CD14-positive monocyte (primary cell): Measurements from ENCODE around the gene NEDD8. TPM values are rescaled to one million over a fixed set of nuclear protein-coding genes. Genes with fewer than 3 reads are reported as not detected.
A peak's percentile ranks its signal among the peaks of the same experiment; 100 is the strongest.

Source experiments
- DNase-seq, 3 donors: peaks; one replicate each; pipeline ENCODE4 v3.0.0-alpha.2; 2011 to 2022
- H2AFZ ChIP-seq: 2 replicates; pipeline ENCODE4 v1.6.0; 2012; ENCODE audit warnings: mild to moderate bottlenecking, low read depth, low read length, inconsistent platforms; ENCODE audit not compliant: insufficient read depth, poor library complexity, severe bottlenecking
- H3K27ac ChIP-seq, 2 donors: 1 replicate in 1 of 2; 2 replicates in 1 of 2; pipeline ENCODE4 v1.5.1; 2012 to 2013; ENCODE audit warnings: low read length in 2 of 2, control low read depth in 1 of 2, inconsistent platforms in 1 of 2, low read depth in 1 of 2, mild to moderate bottlenecking in 1 of 2
- H3K27me3 ChIP-seq, 2 donors: one replicate each; pipeline versions ENCODE4 v1.6.0 to v1.6.1; 2011 to 2013; ENCODE audit warnings: low read length in 2 of 2; ENCODE audit not compliant: control insufficient read depth in 2 of 2, insufficient read depth in 2 of 2
- H3K36me3 ChIP-seq, 2 donors: replicated peaks in 1 of 2; 1 replicate in 1 of 2; 2 replicates in 1 of 2; pipeline versions ENCODE4 v1.5.1 to v1.6.1; 2012 to 2013; ENCODE audit warnings: low read length in 2 of 2, control low read depth in 1 of 2, inconsistent platforms in 1 of 2, mild to moderate bottlenecking in 1 of 2; ENCODE audit not compliant: insufficient read depth in 2 of 2, control insufficient read depth in 1 of 2
- H3K4me1 ChIP-seq, 2 donors: 1 replicate in 1 of 2; 2 replicates in 1 of 2; pipeline versions ENCODE4 v1.5.1 to v1.6.1; 2012 to 2013; ENCODE audit warnings: low read length in 2 of 2, control low read depth in 1 of 2, inconsistent platforms in 1 of 2, mild to moderate bottlenecking in 1 of 2, moderate library complexity in 1 of 2; ENCODE audit not compliant: insufficient read depth in 2 of 2, control insufficient read depth in 1 of 2
- H3K4me2 ChIP-seq: replicated peaks from 2 replicates; pipeline ENCODE3; 2012; ENCODE audit warnings: low read length, moderate library complexity, mild to moderate bottlenecking; ENCODE audit not compliant: poor library complexity, severe bottlenecking; ENCODE audit errors: extremely low read depth
- H3K4me3 ChIP-seq, 3 experiments: fragments of 200-600 bp in 1 of 3; sonication (generic) in 1 of 3; replicated peaks in 1 of 3; 1 replicate in 2 of 3; 2 replicates in 1 of 3; pipeline ENCODE4 v1.5.1; 2011 to 2013; ENCODE audit warnings: low read length in 3 of 3, mild to moderate bottlenecking in 3 of 3, control low read depth in 2 of 3, low read depth in 2 of 3, inconsistent platforms in 1 of 3, moderate library complexity in 1 of 3
- H3K79me2 ChIP-seq: 2 replicates; pipeline ENCODE4 v1.6.0; 2012; ENCODE audit warnings: mild to moderate bottlenecking, control low read depth, inconsistent platforms, low read length, moderate library complexity; ENCODE audit not compliant: insufficient read depth
- H3K9ac ChIP-seq: 2 replicates; pipeline ENCODE4 v1.6.0; 2017; ENCODE audit warnings: low read length, mild to moderate bottlenecking; ENCODE audit not compliant: insufficient read depth, poor library complexity, severe bottlenecking
- H3K9me3 ChIP-seq, 2 donors: replicated peaks in 1 of 2; 1 replicate in 1 of 2; 2 replicates in 1 of 2; pipeline versions ENCODE4 v1.5.1 to v1.6.1; 2012 to 2013; ENCODE audit warnings: low read length in 2 of 2, control low read depth in 1 of 2; ENCODE audit not compliant: control insufficient read depth in 1 of 2, insufficient read depth in 1 of 2
- H4K20me1 ChIP-seq: 2 replicates; pipeline ENCODE4 v1.6.0; 2012; ENCODE audit warnings: mild to moderate bottlenecking, low read length, control low read depth, moderate library complexity; ENCODE audit not compliant: insufficient read depth
- H3K27ac Mint-ChIP-seq, 7 donors: one replicate each; pipeline ENCODE4 v1.8.0; 2020; ENCODE audit warnings: mild to moderate bottlenecking in 7 of 7, mixed read lengths in 7 of 7, moderate library complexity in 6 of 7, inconsistent platforms in 2 of 7
- H3K27me3 Mint-ChIP-seq, 3 donors: one replicate each; pipeline ENCODE4 v1.8.0; 2021 to 2022; ENCODE audit warnings: low read depth in 3 of 3, mild to moderate bottlenecking in 3 of 3, mixed read lengths in 3 of 3, moderate library complexity in 3 of 3, inconsistent platforms in 1 of 3
- H3K36me3 Mint-ChIP-seq, 2 donors: one replicate each; pipeline ENCODE4 v1.8.0; 2020; ENCODE audit warnings: mixed read lengths in 2 of 2, inconsistent platforms in 1 of 2, mild to moderate bottlenecking in 1 of 2
- H3K4me1 Mint-ChIP-seq: one replicate; pipeline ENCODE4 v1.8.0; 2020; ENCODE audit warnings: mild to moderate bottlenecking, mixed read lengths
- H3K4me3 Mint-ChIP-seq, 2 donors: one replicate each; pipeline ENCODE4 v1.8.0; 2020; ENCODE audit warnings: mild to moderate bottlenecking in 2 of 2, mixed read lengths in 2 of 2, moderate library complexity in 1 of 2
- H3K9me3 Mint-ChIP-seq, 7 donors: one replicate each; pipeline ENCODE4 v1.8.0; 2020 to 2022; ENCODE audit warnings: mixed read lengths in 7 of 7, mild to moderate bottlenecking in 6 of 7, moderate library complexity in 6 of 7, inconsistent platforms in 2 of 7
- CTCF ChIP-seq: fragments of 200-600 bp; IDR thresholded peaks from one replicate; pipeline ENCODE4 v1.8.0; 2022; ENCODE audit warnings: antibody characterized with exemption, mild to moderate bottlenecking
- WGBS: methylation state at CpG from one replicate; pipeline ENCODE4 v1.1.5; 2013; ENCODE audit warnings: missing lambda C conversion rate; ENCODE audit not compliant: insufficient coverage; 5-methylcytosine and 5-hydroxymethylcytosine counted together
- intact Hi-C, 2 donors: fragments of 100-400 bp; cut with micrococcal nuclease; formaldehyde crosslinking; loops; one replicate each; pipeline versions ENCODE4 v1.15.0 to v1.15.1; 2023
- polyA plus RNA-seq, 3 donors: library from polyadenylated mRNA; depleted of rRNA in 1 of 3; unstranded in 2 of 3; stranded (reverse) in 1 of 3; fragments of 300-500 nt in 2 of 3; fragments of >200 nt in 1 of 3; fragmentation: Illumina TruSeq in 2 of 3; gene quantifications; 1 replicate in 2 of 3; 2 replicates in 1 of 3; pipeline ENCODE4 v1.2.3, GENCODE V29; 2012 to 2021

The NEDD8 gene
- polyA plus RNA-seq, 3 donors = 164 to 335 (median 306) TPM

GRCh38 chr14:24195186-24196070 lies 36.7 kb downstream of the NEDD8 start, which contains the start of gene TM9SF1:
TM9SF1 (minus strand) TSS chr14:24195441; CDS start chr14:24195019, 422 bp downstream.
- H3K79me2 ChIP-seq = peaks cover 63% of the 10 kb centered on the region
- Mint-ChIP-seq H3K27ac (peak within 1 kb of the TSS; percentile 94 to 97 (median 96)), H3K9me3 (peaks cover 0 to 6% (median 4%) of the 10 kb centered on the region in 7 donors), H3K4me3 (peak within 1 kb of the TSS; percentile 95 to 97), H3K36me3 (peaks cover 37 to 50% of the 10 kb centered on the region in 2 donors), H3K4me1 (peaks cover 42% of the 10 kb centered on the region), H3K27me3 (no peaks in the 10 kb centered on the region)
- no peaks in the 10 kb centered on the region for H3K27me3 ChIP-seq
- peaks cover 21 to 25% of the 10 kb centered on the region in 2 donors for H3K36me3 ChIP-seq
- H2AFZ ChIP-seq = peak within 1 kb of the TSS; percentile 92
- no peak for TF ChIP-seq CTCF
- peak within 1 kb of the TSS; percentile 97 for H3K9ac ChIP-seq
- no peaks in the 10 kb centered on the region for H3K9me3 ChIP-seq
- under 1% methylated on average over 88 of the region's 89 CpGs for WGBS
- H3K4me1 ChIP-seq = peaks cover 23 to 31% of the 10 kb centered on the region in 2 donors
- peak within 1 kb of the TSS; percentile 79 to 87 (median 86) for H3K4me3 ChIP-seq
- H4K20me1 ChIP-seq = no peaks in the 10 kb centered on the region
- DNase-seq = peak; percentile 77 to 87 (median 83)
- peak within 1 kb of the TSS; percentile 74 for H3K4me2 ChIP-seq
- H3K27ac ChIP-seq = peak within 1 kb of the TSS; percentile 77 to 94
- intact Hi-C loops = loop anchor here (5.0 kb wide), 1 partner anchor 37 kb away; the partner anchor contains the start of genes GMPR2 (in 2 of the 2) and NEDD8 (in 2 of the 2)

GRCh38 chr14:24194873-24195185 lies 37.3 kb downstream of the NEDD8 start:
- Mint-ChIP-seq H3K27me3 (no peaks in the 10 kb centered on the region), H3K4me3 (peak overlapping the region; percentile 95 to 97), H3K36me3 (peaks cover 39 to 51% of the 10 kb centered on the region in 2 donors), H3K27ac (peak overlapping the region; percentile 89 to 97 (median 94)), H3K9me3 (peaks cover 0 to 6% (median 4%) of the 10 kb centered on the region in 7 donors), H3K4me1 (peaks cover 42% of the 10 kb centered on the region)
- Histone ChIP-seq H3K4me3 (peak overlapping the region; percentile 79 to 87 (median 86)), H2AFZ (peak overlapping the region; percentile 92), H4K20me1 (no peaks in the 10 kb centered on the region), H3K9ac (peak overlapping the region; percentile 97), H3K4me1 (peaks cover 23 to 31% of the 10 kb centered on the region in 2 donors), H3K4me2 (peak overlapping the region; percentile 74), H3K27me3 (no peaks in the 10 kb centered on the region), H3K27ac (peak overlapping the region; percentile 77 to 94), H3K79me2 (peaks cover 63% of the 10 kb centered on the region), H3K9me3 (no peaks in the 10 kb centered on the region), H3K36me3 (peaks cover 21 to 31% of the 10 kb centered on the region in 2 donors)
- TF ChIP-seq CTCF = no peak
- 61% methylated on average over 7 of the region's 8 CpGs for WGBS
- DNase-seq = no peak
- intact Hi-C loops = loop anchor here (5.0 kb wide), 1 partner anchor 37 kb away; the partner anchor contains the start of genes GMPR2 (in 2 of the 2) and NEDD8 (in 2 of the 2)
